Measurements from ENCODE around the gene UBE2L3.
"Not testable (repeated sequence)": the region's sequence is repeated elsewhere in the genome, so short reads cannot be mapped to it uniquely, and the experiment has no call there.

The UBE2L3 gene

GRCh38 chr22:21568347-21569075 lies 997 bp downstream of the UBE2L3 start (continued):
- TF ChIP-seq ZNF362 (tag by site-specific recombination; IDR thresholded peaks at IDR 0.05) (0 out of 2 replicates have a peak, but pooled peaks have one; percentile 53), ZNF121 (tag by site-specific recombination; IDR thresholded peaks at IDR 0.05) (peak; percentile 14; the same call in 1 of the 2 replicates), ZNF664 (tag by site-specific recombination; IDR thresholded peaks at IDR 0.05) (no peak), ZNF660 (tag by site-specific recombination; IDR thresholded peaks at IDR 0.05) (0 out of 2 replicates have a peak, but pooled peaks have one; percentile 10)

GRCh38 chr22:21569076-21569427 lies 1.5 kb downstream of the UBE2L3 start:
- CTCF ChIA-PET, result interaction anchor here (0.5 to 1.1 kb wide), 2 partner anchors 60 to 181 kb away, joined by 3 read pairs; no protein-coding TSS in a partner anchor
- H3K9me3 ChIP-seq (ENCODE audit: control insufficient read depth, insufficient read depth, low read depth, low read length); H3K27ac ChIP-seq (ENCODE audit: extremely low read depth, low read depth, low read length); H3K4me1 ChIP-seq (ENCODE audit: control insufficient read depth, insufficient read depth, low read length): not testable (repeated sequence)
- H3K4me3 ChIP-seq (ENCODE audit: low read depth, low read length), result peak overlapping the region; percentile 98
- TF ChIP-seq GLIS1 (tag by site-specific recombination; IDR thresholded peaks at IDR 0.05), result peak; percentile 17; the same call in 1 of the 2 replicates
- peaks cover 0 to 35% of the 10 kb centered on the region in 2 experiments; a peak in 1 of 3 replicates for H3K36me3 ChIP-seq (ENCODE audit: control insufficient read depth in 2 of 2, insufficient read depth in 1 of 2, low read length in 2 of 2)
- POLR2A ChIA-PET, result interaction anchor here (0.8 to 1.6 kb wide), 4 partner anchors 9 to 73 kb away, joined by 3 to 7 read pairs (median 5); partner anchors contain the start of gene SDF2L1

GRCh38 chr22:21569459-21570170 lies 2.1 kb downstream of the UBE2L3 start:
- ChIA-PET CTCF (interaction anchor here (0.5 to 1.1 kb wide), 2 partner anchors 60 to 180 kb away, joined by 3 read pairs; no protein-coding TSS in a partner anchor), POLR2A (interaction anchor here (1.5 to 1.6 kb wide), 3 partner anchors 9 to 59 kb away, joined by 4 to 7 read pairs (median 6); no protein-coding TSS in a partner anchor)
- TF ChIP-seq PRDM1 (tag by site-specific recombination; IDR thresholded peaks at IDR 0.05), result peak; percentile 93
- TF ChIP-seq KLF9 (tag by site-specific recombination; IDR thresholded peaks at IDR 0.05; ENCODE audit: low read depth), result no peak
- TF ChIP-seq ZNF701 (tag by site-specific recombination; IDR thresholded peaks at IDR 0.05), result no peak
- Histone ChIP-seq H3K9me3 (ENCODE audit: control insufficient read depth, insufficient read depth, low read depth, low read length) (no peaks in the 10 kb centered on the region), H3K4me1 (ENCODE audit: control insufficient read depth, insufficient read depth, low read length) (peaks cover 10% of the 10 kb centered on the region), H3K36me3 (ENCODE audit: control insufficient read depth in 2 of 2, insufficient read depth in 1 of 2, low read length in 2 of 2) (peaks cover 0 to 35% of the 10 kb centered on the region in 2 experiments; a peak in 1 of 3 replicates), H3K4me3 (ENCODE audit: low read depth, low read length) (no peak overlapping the region), H3K27ac (ENCODE audit: extremely low read depth, low read depth, low read length) (no peak overlapping the region)

- no peak overlapping the region for H3K27ac ChIP-seq (ENCODE audit: extremely low read depth, low read depth, low read length)
- H3K4me1 ChIP-seq (ENCODE audit: control insufficient read depth, insufficient read depth, low read length), result peaks cover 10% of the 10 kb centered on the region
- peaks cover 0 to 35% of the 10 kb centered on the region in 2 experiments; a peak in 1 of 3 replicates for H3K36me3 ChIP-seq (ENCODE audit: control insufficient read depth in 2 of 2, insufficient read depth in 1 of 2, low read length in 2 of 2)
- H3K9me3 ChIP-seq (ENCODE audit: control insufficient read depth, insufficient read depth, low read depth, low read length), result no peaks in the 10 kb centered on the region
- no peak overlapping the region for H3K4me3 ChIP-seq (ENCODE audit: low read depth, low read length)
- CTCF ChIA-PET, result interaction anchor here (1.1 kb wide), 1 partner anchor 72 kb away, joined by 3 read pairs; no protein-coding TSS in a partner anchor
- POLR2A ChIA-PET, result interaction anchor here (1.6 kb wide), 1 partner anchor 10 kb away, joined by 7 read pairs; no protein-coding TSS in a partner anchor
- TF ChIP-seq ZNF777 (tag by site-specific recombination; IDR thresholded peaks at IDR 0.05; ENCODE audit: borderline replicate concordance), result no peak
- TF ChIP-seq ZNF157 (tag by site-specific recombination; IDR thresholded peaks at IDR 0.05), result no peak
Observed at GRCh38 chr22:21570398-21570797, 2.9 kb downstream of the UBE2L3 start.

GRCh38 chr22:21571679-21572078 lies 4.2 kb downstream of the UBE2L3 start:
- TF ChIP-seq ZNF488 (tag by site-specific recombination; IDR thresholded peaks at IDR 0.05) (no peak), SETDB1 (IDR thresholded peaks at IDR 0.05; ENCODE audit: insufficient read length, low read length) (no peak), ZNF785 (tag by site-specific recombination; IDR thresholded peaks at IDR 0.05) (no peak), ZEB2 (tag by site-specific recombination; IDR thresholded peaks at IDR 0.05) (no peak), BCL11A (tag by site-specific recombination; IDR thresholded peaks at IDR 0.05; ENCODE audit: low read depth) (no peak), ZNF518A (tag by site-specific recombination; conservative IDR thresholded peaks at IDR 0.05; ENCODE audit: low read depth) (no peak), GLIS1 (tag by site-specific recombination; IDR thresholded peaks at IDR 0.05) (no peak)
- POLR2A ChIA-PET, result no interaction called here
- no peak overlapping the region for H3K27ac ChIP-seq (ENCODE audit: extremely low read depth, low read depth, low read length)
- peaks cover 10% of the 10 kb centered on the region for H3K4me1 ChIP-seq (ENCODE audit: control insufficient read depth, insufficient read depth, low read length)
- H3K9me3 ChIP-seq (ENCODE audit: control insufficient read depth, insufficient read depth, low read depth, low read length), result no peaks in the 10 kb centered on the region
- CTCF ChIA-PET, result interaction anchor here (1.1 kb wide), 1 partner anchor 71 kb away, joined by 3 read pairs; no protein-coding TSS in a partner anchor
- peaks cover 0 to 35% of the 10 kb centered on the region in 2 experiments; a peak in 1 of 3 replicates for H3K36me3 ChIP-seq (ENCODE audit: control insufficient read depth in 2 of 2, insufficient read depth in 1 of 2, low read length in 2 of 2)
- no peak overlapping the region for H3K4me3 ChIP-seq (ENCODE audit: low read depth, low read length)

Measured in HEK293 (cell line).